GM19193 (cell line): ENCODE results near the gene NFU1.

Experiments used
- POLR2A ChIP-seq: IDR thresholded peaks from 4 replicates; pipeline ENCODE4 v1.6.1; 2011; ENCODE audit not compliant: insufficient read depth, insufficient read length; ENCODE audit errors: extremely low read depth

NFU1 gene

DNA sequence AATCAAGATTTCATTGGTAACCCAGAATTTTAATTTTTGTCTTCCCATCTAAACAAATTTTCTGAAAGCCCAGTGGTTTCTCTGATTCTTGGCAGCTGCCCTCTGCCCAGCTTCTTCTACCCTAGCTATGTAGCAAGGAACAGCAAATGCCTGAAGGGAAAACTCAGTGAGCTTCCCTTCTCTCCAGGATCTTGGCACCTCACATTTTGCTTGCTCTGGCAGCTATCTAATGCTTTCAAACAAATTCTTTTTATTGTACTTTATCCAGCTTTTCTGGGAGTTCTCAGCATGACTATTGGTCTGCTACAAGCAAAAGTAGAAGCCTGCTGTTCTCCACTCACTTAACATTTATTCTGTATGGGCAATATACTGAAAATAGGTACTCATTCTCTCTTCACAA is 31.9 kb downstream of the NFU1 start:
- TF ChIP-seq POLR2A: no peak

DNA sequence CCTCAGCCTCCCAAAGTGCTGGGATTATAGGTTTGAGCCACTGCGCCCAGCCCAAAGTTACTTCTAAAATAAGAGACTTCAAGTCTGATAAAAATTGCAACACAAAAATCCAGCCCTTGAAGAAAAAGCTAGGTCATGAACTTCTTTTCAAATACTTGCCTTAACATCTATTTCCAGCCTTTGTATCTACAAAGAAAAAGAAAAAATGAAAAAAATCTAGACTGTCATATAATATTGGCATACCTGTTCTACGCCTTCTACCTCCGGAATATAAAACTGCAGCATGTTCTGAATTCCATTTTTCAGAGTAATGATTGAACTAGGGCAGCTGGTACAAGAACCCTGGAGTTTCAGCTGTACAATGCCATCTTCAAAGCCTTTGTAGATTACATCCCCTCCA is 37.1 kb downstream of the NFU1 start:
- TF ChIP-seq POLR2A: no peak

DNA sequence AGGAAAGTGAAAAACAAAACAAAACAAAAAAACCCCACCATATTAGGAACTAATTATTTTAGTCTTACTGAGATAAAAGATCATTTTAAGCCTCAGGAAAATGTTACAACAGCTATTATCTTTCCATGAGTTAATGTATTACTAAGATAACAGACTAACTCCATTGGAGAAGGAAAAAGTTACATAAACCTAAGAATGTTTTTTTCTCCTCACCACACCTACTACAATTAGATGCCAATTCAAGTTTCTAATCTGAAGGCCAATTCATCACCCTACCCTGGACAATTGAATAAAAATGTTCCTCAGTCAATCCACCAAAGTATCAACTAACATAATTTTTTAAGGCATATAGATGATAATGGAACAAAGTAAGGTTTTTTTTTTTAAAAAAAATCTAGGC is 40.0 kb downstream of the NFU1 start:
- no peak for TF ChIP-seq POLR2A

DNA sequence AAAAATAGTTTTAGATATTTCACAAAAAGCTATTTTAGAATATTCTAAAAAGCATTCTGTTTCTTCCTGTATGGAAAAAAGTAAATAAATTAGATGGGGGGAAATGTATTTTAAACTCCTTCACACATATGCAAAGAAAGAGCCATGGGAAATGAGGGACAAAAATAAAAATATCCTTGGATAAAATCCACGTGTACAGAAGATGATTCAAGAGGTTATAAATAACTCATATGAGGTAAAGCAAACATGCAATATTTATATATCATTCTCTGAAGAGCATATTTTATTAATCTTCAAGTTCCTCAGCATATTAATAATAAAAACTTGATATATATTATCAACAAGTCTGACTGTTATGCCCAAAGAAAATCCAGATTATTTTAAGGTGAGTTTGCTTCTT is 41.4 kb downstream of the NFU1 start:
- no peak for TF ChIP-seq POLR2A

DNA sequence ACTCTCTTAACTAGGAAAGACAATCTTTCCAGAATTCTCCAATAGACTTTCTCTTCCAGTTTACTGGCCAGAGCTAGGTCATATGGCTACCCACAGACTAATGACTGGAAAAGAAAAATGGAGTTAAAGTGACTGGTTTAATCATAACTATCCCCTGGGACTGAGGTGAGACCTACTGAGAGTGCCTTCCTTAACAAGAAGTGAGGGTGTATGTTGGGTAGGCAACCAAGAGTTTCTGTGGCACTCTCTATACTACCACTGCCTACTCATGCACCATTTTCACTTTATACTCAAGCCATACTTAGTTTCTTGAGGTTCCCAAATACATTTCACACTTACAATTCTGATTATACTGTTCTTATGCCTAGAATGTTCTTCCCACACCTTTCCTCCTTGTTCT is 43.3 kb downstream of the NFU1 start:
- no peak for TF ChIP-seq POLR2A

DNA sequence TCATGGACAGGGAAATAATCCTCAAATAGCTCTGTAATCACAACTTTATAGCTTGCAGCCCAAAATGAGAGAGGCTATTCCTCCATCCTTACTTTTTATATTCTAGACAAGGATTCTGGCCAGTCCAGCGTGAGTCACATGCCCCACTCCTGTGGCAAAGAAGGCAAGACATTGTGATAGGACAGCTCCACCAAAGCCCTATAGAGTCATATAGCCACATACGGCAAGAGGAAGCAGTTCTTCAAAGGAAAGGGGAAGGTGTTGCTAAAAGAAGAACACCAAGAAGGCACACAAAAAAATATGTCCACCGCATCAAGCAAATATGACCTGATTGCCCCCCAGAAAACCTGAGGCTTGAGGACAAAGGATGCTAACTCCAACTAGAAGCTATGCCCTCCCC is 46.8 kb downstream of the NFU1 start:
- TF ChIP-seq POLR2A: no peak

DNA sequence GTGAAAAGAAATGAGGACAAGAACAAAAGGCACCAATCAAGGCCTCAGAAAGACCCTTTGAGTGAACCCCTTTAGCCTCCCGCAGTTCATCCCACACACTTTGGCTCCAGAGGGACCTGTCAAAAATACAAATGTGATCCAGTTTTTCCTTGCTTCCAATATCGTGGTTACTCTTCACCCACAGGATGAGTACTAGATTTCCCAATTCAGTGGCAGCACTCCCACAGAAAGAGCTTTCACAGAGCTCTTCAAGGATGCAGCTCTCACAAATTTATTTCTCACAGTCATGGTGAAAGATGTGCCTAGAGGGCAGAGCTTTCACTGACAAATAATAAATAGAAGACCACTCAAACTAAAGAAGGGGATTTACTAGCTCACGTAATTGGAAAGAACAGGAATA is 47.2 kb downstream of the NFU1 start:
- TF ChIP-seq POLR2A: no peak

DNA sequence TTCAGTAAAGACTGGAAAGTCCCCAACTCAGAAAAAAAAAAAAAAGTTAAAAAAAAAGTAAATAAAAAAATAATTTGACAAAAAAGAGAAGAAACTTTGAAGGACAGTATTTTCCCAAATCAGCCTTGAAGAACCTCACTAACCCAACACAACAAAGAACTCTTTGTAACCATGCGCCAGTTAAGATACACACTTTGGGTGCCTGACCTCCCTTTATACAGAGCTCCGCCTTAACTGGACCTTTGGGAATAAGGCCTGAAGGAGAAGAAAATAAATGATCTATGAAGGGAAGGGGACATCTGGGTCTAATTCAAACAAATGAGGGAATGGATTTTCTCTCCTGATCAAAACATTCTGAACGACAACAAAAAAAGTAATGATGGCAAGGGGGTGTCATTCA is 48.0 kb downstream of the NFU1 start:
- TF ChIP-seq POLR2A: no peak

DNA sequence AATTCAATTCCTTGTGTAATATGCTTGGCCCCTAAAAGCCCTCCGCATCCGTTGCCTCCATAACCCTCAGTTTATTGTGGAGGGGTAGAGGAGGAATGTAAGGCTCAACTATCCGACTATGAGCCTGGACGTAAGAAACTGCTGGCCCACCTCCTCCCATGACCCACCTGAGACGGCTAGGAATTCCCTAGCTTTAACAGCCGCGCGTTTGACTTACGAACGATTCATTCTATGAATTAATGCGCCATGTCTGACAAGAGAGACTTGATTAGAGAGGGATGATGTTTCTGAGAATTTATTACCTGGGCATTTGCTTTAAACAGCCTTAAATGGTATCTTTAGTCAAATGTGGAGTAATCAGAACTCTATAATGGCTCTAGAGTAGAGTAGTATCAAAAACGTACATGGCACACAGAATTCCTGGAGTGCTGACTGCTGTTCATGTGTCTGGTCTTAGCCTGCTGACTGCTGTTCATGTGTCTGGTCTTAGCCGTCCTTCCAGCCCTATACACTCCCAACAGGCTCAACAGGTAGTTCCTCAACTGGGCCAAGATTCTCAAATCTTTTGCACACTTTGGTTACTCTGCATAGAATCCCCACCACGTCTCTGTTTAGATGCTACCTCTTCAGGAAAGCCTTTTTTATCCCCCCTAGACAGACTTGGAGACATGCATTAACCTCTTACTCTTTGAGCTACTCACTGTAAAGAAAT is 49.3 kb downstream of the NFU1 start:
- no peak for TF ChIP-seq POLR2A

DNA sequence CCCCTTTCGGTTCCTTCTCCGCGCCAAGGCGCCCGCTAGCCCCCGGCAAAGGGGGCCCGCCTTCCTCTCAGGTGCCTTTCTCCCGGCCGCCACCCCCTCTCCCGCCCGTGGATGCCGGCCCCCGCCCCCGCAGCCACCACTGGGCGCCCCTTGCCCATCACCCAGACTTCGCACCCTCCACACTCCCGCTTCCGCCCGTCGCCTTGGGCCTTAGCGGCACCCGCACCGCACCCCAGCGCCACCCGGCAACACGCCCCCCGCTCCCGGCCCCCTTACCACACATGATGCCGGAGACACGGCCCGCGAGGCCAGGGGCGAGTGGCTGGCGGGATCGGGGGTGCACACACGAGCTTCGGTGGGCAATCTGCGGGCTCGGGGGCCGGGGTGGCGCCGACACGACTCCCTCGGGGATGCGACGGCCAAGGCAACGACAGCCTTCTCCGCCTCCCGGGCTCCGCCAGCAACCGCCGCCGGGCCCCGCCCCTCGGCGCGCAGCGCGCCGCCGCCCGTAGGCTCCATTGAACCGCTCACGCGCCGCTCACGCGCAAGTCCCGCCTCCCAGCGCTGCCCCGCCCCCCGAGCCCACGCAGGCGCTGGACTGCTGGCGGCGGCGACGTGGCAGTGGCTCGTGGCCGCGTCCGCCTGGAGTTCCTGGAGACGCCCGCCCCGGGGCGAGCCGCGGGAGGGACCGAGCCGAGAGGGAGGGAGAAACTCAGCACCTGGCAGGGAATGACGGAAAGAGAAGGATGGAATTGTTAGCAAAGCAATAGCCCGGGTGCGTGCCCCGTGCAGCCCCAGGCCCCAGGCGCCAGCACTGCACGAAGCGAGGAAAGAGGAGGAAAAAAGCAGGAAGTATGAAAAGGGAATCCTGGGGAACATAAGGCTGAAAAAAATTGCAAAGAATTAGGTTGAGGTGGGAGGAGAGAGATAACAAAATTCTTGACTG is 50.2 kb downstream of the NFU1 start, which contains the start of gene GFPT1:
Gene GFPT1, minus strand, starts transcription at position 439 of the 946 bp plus-strand sequence. Its CDS starts 156 bp downstream, at position 283.
- TF ChIP-seq POLR2A: peak; percentile 89

DNA sequence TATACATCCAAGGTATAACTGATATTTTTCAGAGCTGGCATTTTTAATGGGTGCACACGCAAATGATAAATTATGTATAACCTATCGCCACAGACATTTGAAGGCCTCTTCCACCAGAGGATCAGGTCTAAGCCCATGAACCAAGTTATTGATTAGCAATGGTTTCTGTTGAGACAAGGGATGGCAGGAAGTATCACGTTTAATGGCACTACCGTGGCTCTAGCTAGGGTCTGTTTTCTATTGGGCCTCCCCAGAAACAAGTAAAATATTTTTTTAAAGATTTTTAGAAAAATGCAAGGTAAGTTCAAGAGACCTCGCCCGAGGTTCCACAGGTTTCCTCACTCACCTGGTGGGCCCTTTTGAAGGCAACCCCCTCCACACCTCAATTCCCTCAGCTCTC is 50.9 kb downstream of the NFU1 start:
- no peak for TF ChIP-seq POLR2A

DNA sequence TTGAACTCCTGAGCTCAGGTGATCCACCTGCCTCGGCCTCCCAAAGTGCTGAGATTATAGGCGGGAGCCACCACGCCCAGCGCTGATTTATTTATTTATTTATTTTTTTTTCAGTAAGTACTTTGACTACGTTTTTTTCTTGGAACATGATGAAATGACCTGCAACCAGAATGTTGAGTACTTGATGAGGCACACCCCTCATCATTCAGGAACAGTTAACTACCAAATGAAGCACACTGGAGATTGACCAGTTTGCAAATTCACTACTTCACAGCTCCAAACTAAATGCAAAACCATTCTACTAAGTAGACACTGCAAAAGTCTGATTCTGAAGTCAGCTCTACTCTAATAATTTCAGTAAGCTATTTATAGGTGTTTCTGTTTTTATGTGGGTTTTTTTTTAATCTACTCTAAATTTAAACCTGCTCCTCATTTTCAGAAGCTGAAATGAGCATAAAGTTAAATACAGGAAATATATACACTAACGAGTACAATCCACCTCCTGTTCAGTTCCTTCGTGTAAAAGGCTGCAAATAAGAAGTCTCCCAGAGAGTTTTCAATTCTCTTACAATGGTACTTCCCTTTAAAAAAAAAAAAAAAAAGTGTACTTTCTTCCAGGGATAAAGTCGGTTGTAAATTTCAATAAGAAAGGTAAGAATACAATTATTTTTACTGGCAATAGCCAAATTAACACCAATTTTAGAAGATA is 51.6 kb downstream of the NFU1 start:
- no peak for TF ChIP-seq POLR2A

DNA sequence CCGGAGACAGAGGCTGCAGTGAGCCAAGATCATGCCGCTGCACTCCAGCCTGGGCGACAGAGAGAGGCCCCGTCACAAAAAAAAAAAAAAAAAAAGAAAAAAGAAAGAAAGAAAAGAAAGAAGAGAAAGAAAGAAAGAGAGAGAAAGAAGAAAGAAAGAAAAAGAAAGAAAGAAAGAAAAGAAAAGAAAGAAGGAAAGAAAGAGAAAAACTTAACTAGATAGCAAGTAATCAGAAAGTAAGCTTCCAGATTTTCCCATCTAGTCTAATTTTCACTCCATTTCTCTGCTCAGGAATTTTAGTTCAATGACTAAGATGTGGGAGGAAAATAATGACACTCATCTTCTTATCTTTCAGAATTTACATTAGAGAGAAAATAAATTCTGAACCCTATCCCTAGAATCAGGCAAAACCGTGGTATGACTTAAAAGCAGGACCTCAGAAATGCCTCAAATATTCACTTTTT is 52.6 kb downstream of the NFU1 start:
- TF ChIP-seq POLR2A: no peak

DNA sequence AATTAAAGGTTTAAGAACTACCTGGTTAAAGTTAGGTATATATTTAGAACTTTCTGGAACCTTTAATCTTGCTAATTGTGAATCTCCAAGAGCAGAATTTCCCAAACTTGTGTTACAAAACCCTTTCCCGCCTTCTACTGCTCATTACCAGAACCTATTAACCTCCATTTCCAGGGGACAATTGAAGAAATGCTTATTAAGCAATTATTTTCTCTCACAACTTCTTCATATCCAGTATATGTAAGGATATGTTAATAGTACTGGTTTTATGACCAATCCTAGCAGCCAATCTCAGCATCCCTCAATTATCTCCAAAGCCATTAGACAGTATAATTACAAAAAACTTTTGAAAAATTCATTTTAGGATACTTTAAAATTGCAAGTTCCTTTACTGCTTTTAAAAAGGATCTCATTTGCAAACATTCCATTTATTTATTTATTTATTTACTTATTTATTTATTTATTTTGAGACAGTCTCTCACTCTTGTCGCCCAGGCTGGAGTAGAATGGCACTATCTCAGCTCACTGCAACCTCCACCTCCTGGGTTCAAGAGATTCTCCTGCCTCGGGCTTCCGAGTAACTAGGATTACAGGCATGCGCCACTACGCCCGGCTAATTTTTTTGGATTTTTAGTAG is 53.9 kb downstream of the NFU1 start:
- TF ChIP-seq POLR2A: no peak

DNA sequence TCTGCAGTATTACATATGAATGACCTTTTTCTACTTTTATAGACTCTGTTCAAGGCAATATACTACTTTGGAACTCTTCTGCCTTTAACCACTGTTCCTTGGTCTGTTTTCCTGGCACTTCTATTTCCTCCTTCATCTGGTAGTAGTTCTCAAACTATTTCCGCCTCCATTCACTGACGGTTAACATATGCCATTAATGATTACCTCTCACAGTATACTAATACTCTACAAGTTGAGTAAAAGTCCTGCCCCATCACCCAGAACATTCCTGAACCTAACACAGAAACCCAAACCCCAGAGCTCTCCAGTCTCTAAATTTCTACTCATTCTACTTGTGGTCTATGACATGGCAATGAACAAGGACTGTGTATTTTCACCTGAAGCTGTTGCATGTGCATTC is 54.7 kb downstream of the NFU1 start:
- TF ChIP-seq POLR2A: no peak
